ENCODE measurements around the gene KIAA1217.
A peak's percentile ranks its signal among the peaks of the same experiment; 100 is the strongest.

KIAA1217 gene

DNA sequence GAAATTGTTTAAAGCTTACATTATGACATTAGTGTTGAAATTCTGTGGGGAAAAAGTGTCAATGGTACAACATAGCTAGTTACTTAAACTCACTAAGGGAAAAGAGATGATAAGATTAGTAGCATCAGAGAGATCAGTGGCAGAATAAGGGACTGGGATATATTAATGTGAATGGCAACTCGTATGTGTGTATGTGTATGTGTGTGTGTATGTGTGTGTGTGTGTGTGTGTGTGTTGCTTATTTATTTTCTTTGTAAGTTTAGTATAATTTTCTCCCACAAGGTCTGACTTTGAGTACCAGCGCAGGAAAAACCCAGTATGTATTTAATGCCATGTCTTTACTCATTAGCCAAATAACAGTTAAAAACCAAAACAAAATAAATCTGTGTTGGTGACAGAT lies 258.7 kb downstream of the KIAA1217 start:
- H3K4me3 ChIP-seq (replicated peaks; ENCODE audit: low read depth, low read length), result peak overlapping the region; percentile 38
- no peak for DNase-seq (ENCODE audit: extremely low read depth, low read depth)
- TF ChIP-seq, protein P1, sequence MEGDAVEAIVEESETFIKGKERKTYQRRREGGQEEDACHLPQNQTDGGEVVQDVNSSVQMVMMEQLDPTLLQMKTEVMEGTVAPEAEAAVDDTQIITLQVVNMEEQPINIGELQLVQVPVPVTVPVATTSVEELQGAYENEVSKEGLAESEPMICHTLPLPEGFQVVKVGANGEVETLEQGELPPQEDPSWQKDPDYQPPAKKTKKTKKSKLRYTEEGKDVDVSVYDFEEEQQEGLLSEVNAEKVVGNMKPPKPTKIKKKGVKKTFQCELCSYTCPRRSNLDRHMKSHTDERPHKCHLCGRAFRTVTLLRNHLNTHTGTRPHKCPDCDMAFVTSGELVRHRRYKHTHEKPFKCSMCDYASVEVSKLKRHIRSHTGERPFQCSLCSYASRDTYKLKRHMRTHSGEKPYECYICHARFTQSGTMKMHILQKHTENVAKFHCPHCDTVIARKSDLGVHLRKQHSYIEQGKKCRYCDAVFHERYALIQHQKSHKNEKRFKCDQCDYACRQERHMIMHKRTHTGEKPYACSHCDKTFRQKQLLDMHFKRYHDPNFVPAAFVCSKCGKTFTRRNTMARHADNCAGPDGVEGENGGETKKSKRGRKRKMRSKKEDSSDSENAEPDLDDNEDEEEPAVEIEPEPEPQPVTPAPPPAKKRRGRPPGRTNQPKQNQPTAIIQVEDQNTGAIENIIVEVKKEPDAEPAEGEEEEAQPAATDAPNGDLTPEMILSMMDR (IDR thresholded peaks at IDR 0.05; ENCODE audit: low read depth, low read length, missing control alignments), result no peak

DNA sequence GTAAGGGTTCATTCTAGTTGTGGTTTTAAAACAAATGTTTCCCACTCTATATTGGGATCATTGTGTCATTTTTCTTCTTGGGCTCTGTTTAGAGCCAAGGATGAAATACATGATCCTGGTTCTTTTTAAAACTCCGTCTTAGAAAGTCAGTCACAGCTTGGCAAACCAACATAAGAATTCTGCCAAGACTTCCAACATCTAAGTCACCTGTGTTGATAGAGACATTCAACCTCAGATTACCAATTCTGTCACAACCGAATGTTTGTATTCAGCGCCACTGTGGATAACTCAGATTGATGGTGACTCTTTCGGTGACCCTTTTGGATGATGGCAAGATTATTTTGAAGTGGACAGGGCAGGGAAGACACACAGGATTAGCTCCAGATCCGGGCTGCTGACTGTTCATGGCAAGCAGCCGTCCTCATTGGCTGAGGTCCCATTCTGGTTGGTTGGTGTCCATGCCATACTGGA lies 259.4 kb downstream of the KIAA1217 start:
- no peak overlapping the region for H3K4me3 ChIP-seq (replicated peaks; ENCODE audit: low read depth, low read length)
- no peak for DNase-seq (ENCODE audit: extremely low read depth, low read depth)
- TF ChIP-seq, protein P1 (IDR thresholded peaks at IDR 0.05; ENCODE audit: low read depth, low read length, missing control alignments), result no peak

DNA sequence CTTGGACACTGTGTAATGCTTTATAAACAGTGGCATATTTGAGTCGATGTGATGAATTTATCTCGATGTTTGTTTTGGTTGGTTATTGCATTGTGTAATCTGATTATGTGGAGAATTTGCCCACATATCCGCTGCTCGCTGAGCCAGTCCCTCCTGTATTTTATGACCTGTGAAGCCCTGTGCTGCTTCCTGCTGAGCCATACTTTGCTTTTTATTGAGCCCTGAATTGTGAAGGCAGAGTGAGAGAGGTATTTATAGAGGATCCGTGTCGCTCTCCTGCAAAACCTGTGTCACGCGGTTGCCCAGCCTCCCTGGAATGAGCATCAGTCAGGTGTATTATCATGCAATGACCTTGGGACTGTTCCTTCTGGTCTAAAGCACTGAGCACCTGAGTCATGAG lies 261.1 kb downstream of the KIAA1217 start:
- no peak overlapping the region for H3K4me3 ChIP-seq (replicated peaks; ENCODE audit: low read depth, low read length)
- no peak for DNase-seq (ENCODE audit: extremely low read depth, low read depth)
- TF ChIP-seq, protein P1 (IDR thresholded peaks at IDR 0.05; ENCODE audit: low read depth, low read length, missing control alignments), result no peak

DNA sequence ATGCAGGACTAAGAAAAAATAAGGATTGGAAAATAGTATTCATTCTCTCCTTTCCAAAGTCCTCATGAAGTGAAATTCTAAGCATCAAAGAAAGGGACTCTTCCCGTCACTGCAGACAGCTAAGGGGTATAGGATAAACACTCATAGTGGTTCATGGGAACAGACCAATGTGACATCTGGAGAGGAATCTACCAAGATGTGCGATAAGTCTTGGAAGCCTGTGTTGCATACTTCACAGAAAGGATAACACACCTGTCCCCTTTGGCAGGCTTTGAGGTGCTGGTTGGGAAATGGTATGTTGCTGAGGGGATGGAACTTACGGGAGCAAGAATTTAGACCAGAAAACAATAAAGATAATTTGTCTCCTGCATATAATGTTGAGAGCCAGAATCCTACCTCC lies 266.7 kb downstream of the KIAA1217 start:
- H3K4me3 ChIP-seq (replicated peaks; ENCODE audit: low read depth, low read length), result no peak overlapping the region
- TF ChIP-seq, protein P1 (IDR thresholded peaks at IDR 0.05; ENCODE audit: low read depth, low read length, missing control alignments), result no peak
- no peak for DNase-seq (ENCODE audit: extremely low read depth, low read depth)

DNA sequence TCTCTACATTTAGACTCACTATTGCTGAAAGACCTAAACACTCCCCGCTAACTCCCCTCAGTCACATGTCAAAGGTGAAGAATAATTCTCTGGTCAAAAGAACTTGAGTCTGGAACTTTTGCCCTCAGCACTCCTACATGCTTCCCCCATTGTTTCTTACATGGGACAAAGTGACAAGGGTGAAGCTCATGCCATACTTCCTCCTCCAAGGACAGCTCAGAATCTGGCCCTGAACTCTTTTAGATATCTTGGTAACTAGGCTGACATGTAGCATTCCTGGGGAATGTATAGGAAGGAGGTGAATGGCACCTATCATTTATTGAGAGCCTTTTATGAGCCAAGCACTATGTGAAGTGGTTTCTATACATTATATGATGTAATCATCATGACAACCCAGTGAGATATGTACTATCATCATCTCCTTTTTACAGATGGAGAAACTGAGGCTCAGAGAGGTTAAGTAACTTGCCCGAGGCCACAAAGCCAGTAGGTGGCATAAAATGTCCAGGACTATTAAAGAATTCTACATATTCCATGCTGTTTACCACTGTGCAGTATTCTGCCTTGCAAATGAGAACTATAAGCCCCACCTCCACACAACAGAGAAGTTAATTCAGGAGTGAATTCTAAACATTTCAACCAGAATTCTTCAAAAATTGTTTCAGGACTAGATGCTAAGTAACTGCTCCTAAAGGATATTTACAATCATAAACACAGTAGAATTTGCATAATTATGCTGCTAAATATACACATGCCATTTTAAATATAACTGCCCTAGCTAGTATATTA lies 268.2 kb downstream of the KIAA1217 start:
- DNase-seq (ENCODE audit: extremely low read depth, low read depth), result no peak
- H3K4me3 ChIP-seq (replicated peaks; ENCODE audit: low read depth, low read length), result no peak overlapping the region
- TF ChIP-seq, protein P1 (IDR thresholded peaks at IDR 0.05; ENCODE audit: low read depth, low read length, missing control alignments), result no peak

DNA sequence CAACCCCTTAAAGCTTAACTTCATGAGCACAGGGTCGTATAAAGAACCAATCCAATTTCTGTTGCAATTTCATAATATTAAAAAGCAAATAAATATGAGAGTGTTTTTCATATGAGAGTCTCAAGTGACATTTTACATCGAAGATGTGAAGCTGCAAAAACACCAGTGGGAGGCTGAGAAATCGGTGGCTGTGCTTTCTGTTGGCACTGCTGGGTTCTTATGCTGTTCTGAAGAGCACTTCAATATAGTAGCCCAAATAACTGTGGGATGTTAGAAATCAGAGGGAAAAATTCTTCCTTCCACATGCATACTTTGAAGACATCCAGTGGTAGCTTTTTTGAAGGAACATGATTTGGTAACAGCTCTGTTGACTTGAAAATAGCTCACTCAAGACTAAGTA lies 269.0 kb downstream of the KIAA1217 start:
- no peak overlapping the region for H3K4me3 ChIP-seq (replicated peaks; ENCODE audit: low read depth, low read length)

More for the DNA sequence above, 269.0 kb downstream of the KIAA1217 start:
- no peak for DNase-seq (ENCODE audit: extremely low read depth, low read depth)
- TF ChIP-seq, protein P1 (IDR thresholded peaks at IDR 0.05; ENCODE audit: low read depth, low read length, missing control alignments), result no peak

All from HFF-Myc (cell line).